Transverse colon (tissue), 4 donors: ENCODE results near the gene ITPKB. TPM values are rescaled to one million over a fixed set of nuclear protein-coding genes. Genes with fewer than 3 reads are reported as not detected.

ENCODE experiments used
- DNase-seq: peaks from one replicate; pipeline ENCODE4 v3.0.0-alpha.2; 2019
- H3K27ac ChIP-seq, 4 donors: fragments of 200-600 bp; sonication (generic); 2 replicates each; pipeline ENCODE4 v1.5.1; 2016 to 2018; ENCODE audit warnings: inconsistent platforms in 4 of 4
- H3K27me3 ChIP-seq: fragments of 200-600 bp; sonication (generic); 2 replicates; pipeline ENCODE4 v1.5.1; 2017; ENCODE audit warnings: inconsistent platforms
- H3K36me3 ChIP-seq, 4 donors: fragments of 200-600 bp; sonication (generic); 2 replicates each; pipeline ENCODE4 v1.5.1; 2017 to 2019; ENCODE audit warnings: inconsistent platforms in 4 of 4
- H3K4me1 ChIP-seq, 4 donors: fragments of 200-600 bp; sonication (generic); 2 replicates each; pipeline ENCODE4 v1.5.1; 2017 to 2020; ENCODE audit warnings: inconsistent platforms in 4 of 4
- H3K4me3 ChIP-seq, 4 donors: fragments of 200-600 bp; sonication (generic); 1 replicate in 1 of 4; 2 replicates in 3 of 4; pipeline versions ENCODE4 v1.5.1 to v1.6.1; 2017 to 2019; ENCODE audit warnings: inconsistent platforms in 4 of 4
- H3K9me3 ChIP-seq, 2 donors: fragments of 200-600 bp; sonication (generic); 2 replicates each; pipeline ENCODE4 v1.5.1; 2017 to 2019; ENCODE audit warnings: inconsistent platforms in 2 of 2
- EP300 ChIP-seq: sonication (generic); formaldehyde crosslinking; IDR thresholded peaks from one replicate; pipeline ENCODE4 v1.6.1; 2017; ENCODE audit warnings: antibody characterized with exemption, low read depth
- POLR2A ChIP-seq: fragments of 450-650 bp; IDR thresholded peaks from one replicate; pipeline ENCODE4 v1.6.1; 2016; ENCODE audit warnings: antibody characterized with exemption, mild to moderate bottlenecking, moderate library complexity
- POLR2AphosphoS5 ChIP-seq, 3 donors: sonication (generic); formaldehyde crosslinking; IDR thresholded peaks; one replicate each; pipeline ENCODE4 v1.6.1; 2016; ENCODE audit warnings: antibody characterized with exemption in 3 of 3
- WGBS, 2 donors: methylation state at CpG; one replicate each; pipeline ENCODE4 v1.1.5; 2018; ENCODE audit warnings: low coverage in 1 of 2; 5-methylcytosine and 5-hydroxymethylcytosine counted together
- in situ Hi-C, 4 donors: fragments of 200-750 bp; cut with MboI; loops; one replicate each; pipeline versions ENCODE4 v1.15.0 to v1.15.1; 2017; ENCODE audit warnings: low sequenced_read_pairs in 3 of 4, low pct_ligation_motif_present in 1 of 4, low pct_unique_long_range_greater_than_20kb in 1 of 4
- intact Hi-C: fragments of 100-400 bp; cut with DNase I; formaldehyde crosslinking; loops from one replicate; pipeline ENCODE4 v1.15.1; 2023; ENCODE audit warnings: low total_unique reads
- total RNA-seq, 4 donors: library from RNA; depleted of rRNA; stranded (reverse); fragments of >200 nt; gene quantifications; one replicate each; pipeline ENCODE4 v1.1.0, GENCODE V29; 2016
- TF ChIP-seq, protein P1 (sequence below), 5 experiments: fragments of 200-600 bp in 3 of 5; fragments of 450-650 bp in 2 of 5; sonication (generic) in 3 of 5; IDR thresholded peaks; 1 replicate in 2 of 5; 2 replicates in 3 of 5; pipeline ENCODE4 v1.5.1; 2016 to 2017; ENCODE audit warnings: antibody characterized with exemption in 5 of 5, inconsistent platforms in 3 of 5, mild to moderate bottlenecking in 2 of 5, moderate library complexity in 1 of 5

ITPKB gene
- total RNA-seq, 4 donors from 2014 or later, result 14.3 to 57.6 (median 23.7) TPM

DNA sequence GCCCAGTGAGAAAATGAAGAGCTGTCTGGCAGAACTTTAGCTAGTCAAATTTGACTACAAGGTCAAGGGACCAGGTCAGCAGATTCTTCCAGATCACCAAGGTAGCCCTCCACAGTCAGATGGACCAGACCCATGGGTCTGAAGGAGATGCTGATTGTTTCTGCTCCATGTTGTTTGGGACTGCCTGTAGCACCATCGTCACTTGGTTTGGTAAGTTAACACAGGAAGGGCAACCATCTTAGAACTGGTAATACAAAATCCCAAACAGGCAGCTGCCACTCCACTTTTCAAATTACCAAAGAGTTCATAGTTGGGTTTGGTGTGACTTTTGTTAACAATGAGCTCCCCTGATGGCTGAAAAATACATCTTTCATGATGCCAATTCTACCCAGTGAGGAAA is 9.0 kb downstream of the ITPKB start:
- intact Hi-C loops, result no loop called here
- DNase-seq, result no peak
- H3K27ac ChIP-seq, result peak overlapping the region in 2 of 4 donors; percentile 5 to 62
- in situ Hi-C loops, result loop anchor here in 1 of 4 donors (10.0 kb wide), 1 partner anchor 95 kb away; no protein-coding TSS in a partner anchor
- no peaks in the 10 kb centered on the region for H3K27me3 ChIP-seq
- peaks cover 10 to 68% (median 13%) of the 10 kb centered on the region in 4 donors for H3K4me1 ChIP-seq
- no peaks in the 10 kb centered on the region for H3K9me3 ChIP-seq
- WGBS, 2 donors, result 70% methylated on average over 1 of the region's 1 CpG; no CpG with 5 or more reads in 1 of the 2 donors
- H3K36me3 ChIP-seq, result no peaks in the 10 kb centered on the region
- TF ChIP-seq EP300, result no peak
- TF ChIP-seq POLR2AphosphoS5 (IDR thresholded peaks at IDR 0.05), result no peak
- TF ChIP-seq, protein P1, sequence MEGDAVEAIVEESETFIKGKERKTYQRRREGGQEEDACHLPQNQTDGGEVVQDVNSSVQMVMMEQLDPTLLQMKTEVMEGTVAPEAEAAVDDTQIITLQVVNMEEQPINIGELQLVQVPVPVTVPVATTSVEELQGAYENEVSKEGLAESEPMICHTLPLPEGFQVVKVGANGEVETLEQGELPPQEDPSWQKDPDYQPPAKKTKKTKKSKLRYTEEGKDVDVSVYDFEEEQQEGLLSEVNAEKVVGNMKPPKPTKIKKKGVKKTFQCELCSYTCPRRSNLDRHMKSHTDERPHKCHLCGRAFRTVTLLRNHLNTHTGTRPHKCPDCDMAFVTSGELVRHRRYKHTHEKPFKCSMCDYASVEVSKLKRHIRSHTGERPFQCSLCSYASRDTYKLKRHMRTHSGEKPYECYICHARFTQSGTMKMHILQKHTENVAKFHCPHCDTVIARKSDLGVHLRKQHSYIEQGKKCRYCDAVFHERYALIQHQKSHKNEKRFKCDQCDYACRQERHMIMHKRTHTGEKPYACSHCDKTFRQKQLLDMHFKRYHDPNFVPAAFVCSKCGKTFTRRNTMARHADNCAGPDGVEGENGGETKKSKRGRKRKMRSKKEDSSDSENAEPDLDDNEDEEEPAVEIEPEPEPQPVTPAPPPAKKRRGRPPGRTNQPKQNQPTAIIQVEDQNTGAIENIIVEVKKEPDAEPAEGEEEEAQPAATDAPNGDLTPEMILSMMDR (IDR thresholded peaks at IDR 0.05), result no peak
- no peak for TF ChIP-seq POLR2A
- H3K4me3 ChIP-seq, result no peak overlapping the region

GRCh38 chr1:226728448-226728847 is 10.6 kb downstream of the ITPKB start:
- 78 to 80% methylated on average over 5 to 6 of the region's 6 CpGs for WGBS, 2 donors

DNA sequence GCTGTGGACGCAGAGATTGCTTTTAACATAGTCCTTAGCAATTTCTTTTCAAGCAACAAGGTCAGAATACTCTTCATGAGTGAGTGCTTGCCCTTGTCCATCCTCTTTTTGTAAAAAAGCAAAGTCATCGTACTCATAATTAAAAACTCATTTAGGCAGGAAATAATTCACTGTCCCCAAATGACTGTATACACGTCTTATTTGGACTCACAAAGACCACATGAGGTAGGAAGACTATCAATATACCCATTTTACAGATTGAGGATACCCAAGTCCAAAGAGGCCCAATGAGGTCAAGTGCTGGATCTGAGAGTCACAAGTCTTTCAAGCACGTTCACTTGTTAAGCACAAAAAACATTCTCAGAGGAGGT is 13.2 kb downstream of the ITPKB start:
- Histone ChIP-seq H3K4me1 (peaks cover 20 to 75% (median 22%) of the 10 kb centered on the region in 4 donors), H3K27ac (peak overlapping the region in 2 of 4 donors; percentile 62 to 63), H3K9me3 (no peaks in the 10 kb centered on the region), H3K36me3 (no peaks in the 10 kb centered on the region), H3K4me3 (no peak overlapping the region), H3K27me3 (no peaks in the 10 kb centered on the region)
- no peak for DNase-seq
- in situ Hi-C loops, result no loop called here
- intact Hi-C loops, result no loop called here
- WGBS, 2 donors, result 63 to 80% methylated on average over 2 to 4 of the region's 4 CpGs
- TF ChIP-seq POLR2AphosphoS5 (IDR thresholded peaks at IDR 0.05), result no peak
- TF ChIP-seq, protein P1 (IDR thresholded peaks at IDR 0.05), result no peak
- no peak for TF ChIP-seq POLR2A
- no peak for TF ChIP-seq EP300

More at GRCh38 chr1:226728448-226728847, 10.6 kb downstream of the ITPKB start:
- Histone ChIP-seq H3K36me3 (no peaks in the 10 kb centered on the region), H3K9me3 (no peaks in the 10 kb centered on the region), H3K27me3 (no peaks in the 10 kb centered on the region), H3K27ac (peak overlapping the region; percentile 14 to 63 (median 54)), H3K4me1 (peaks cover 15 to 68% (median 22%) of the 10 kb centered on the region in 4 donors), H3K4me3 (no peak overlapping the region)
- in situ Hi-C loops (no loop called here), intact Hi-C loops (no loop called here)
- no peak for DNase-seq
- no peak for TF ChIP-seq EP300
- TF ChIP-seq POLR2A, result no peak
- no peak for TF ChIP-seq POLR2AphosphoS5 (IDR thresholded peaks at IDR 0.05)
- TF ChIP-seq, protein P1 (IDR thresholded peaks at IDR 0.05), result no peak

DNA sequence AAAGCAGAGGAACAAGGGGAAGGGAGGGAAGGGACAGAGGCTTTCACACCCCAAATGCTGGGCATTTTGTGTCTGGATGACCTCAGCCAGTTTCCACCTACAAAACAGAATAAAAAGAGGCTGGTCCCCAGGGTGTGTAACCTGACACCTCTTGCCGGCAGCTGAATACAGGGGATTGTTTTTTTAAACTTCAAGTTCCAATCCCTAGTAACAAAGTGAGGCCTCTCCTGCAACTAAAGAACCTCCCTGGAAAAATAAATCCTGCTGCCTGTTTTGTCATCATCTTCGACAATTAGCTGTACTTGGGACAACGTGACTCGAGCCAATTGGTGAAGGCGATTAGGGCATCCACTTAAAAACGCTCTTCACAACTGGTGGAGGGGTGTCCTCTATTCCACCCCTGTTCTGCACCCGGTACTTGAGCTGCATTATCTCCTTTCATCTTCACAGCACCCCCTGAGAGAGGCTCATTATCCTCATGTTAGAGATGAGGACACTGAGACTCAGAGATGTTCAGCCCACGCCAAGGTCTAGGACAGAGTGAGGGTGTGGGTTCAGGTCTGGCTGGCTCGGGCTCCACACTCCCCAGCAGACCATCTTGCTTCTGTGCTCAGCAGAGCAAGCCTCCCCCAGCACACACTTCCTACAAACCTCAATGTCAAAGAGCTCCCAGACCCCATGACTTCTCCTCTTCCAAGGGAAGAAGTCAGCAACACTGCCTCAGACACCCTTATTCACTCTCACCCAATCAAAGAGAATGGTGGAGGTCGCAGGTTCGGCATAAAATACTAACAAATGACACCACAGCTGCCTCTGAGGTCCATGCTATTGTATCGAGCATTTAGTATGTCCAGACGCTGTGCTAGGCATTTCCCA is 15.2 kb downstream of the ITPKB start:
- Histone ChIP-seq H3K36me3 (no peaks in the 10 kb centered on the region), H3K4me1 (peaks cover 23 to 81% (median 28%) of the 10 kb centered on the region in 4 donors), H3K27ac (peak overlapping the region; percentile 21 to 62 (median 44)), H3K9me3 (no peaks in the 10 kb centered on the region), H3K27me3 (no peaks in the 10 kb centered on the region), H3K4me3 (no peak overlapping the region)
- WGBS, 2 donors, result 47 to 54% methylated on average over 10 to 13 of the region's 13 CpGs
- intact Hi-C loops, result no loop called here
- in situ Hi-C loops, result no loop called here
- no peak for DNase-seq
- TF ChIP-seq POLR2AphosphoS5 (IDR thresholded peaks at IDR 0.05) (no peak), POLR2A (no peak), EP300 (no peak)
- TF ChIP-seq, protein P1 (IDR thresholded peaks at IDR 0.05), result no peak
